Measurements from ENCODE around the gene QRFP. TPM values are rescaled to one million over a fixed set of nuclear protein-coding genes. Genes with fewer than 3 reads are reported as not detected.
A peak's percentile ranks its signal among the peaks of the same experiment; 100 is the strongest.
"Not testable (repeated sequence)": the region's sequence is repeated elsewhere in the genome, so short reads cannot be mapped to it uniquely, and the experiment has no call there.

Gene QRFP
- total and polyA plus RNA-seq, 5 donors from 2014 or later: not detected

DNA sequence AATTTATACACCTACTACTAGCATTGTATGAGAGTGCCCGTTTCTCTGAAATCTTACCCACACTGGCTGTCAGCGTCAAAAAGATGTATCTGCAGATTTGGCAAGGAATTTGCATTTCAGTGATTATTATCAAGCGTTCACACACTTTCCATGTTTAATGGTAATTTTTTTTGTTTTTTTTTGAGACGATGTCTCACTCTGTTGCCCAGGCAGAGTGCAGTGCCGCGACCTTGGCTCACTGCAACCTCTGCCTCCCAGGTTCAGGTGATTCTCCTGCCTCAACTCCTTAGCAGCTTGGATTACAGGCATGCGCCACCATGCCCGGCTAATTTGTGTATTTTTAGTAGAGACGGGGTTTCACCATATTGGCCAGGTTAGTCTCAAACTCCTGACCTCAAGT is 47.3 kb downstream of the QRFP start:
- Mint-ChIP-seq H3K27me3 (no peaks in the 10 kb centered on the region), H3K27ac (no peak overlapping the region), H3K36me3 (no peaks in the 10 kb centered on the region), H3K4me1 (peaks cover 0 to 15% (median 3%) of the 10 kb centered on the region in 4 donors), H3K4me3 (no peak overlapping the region), H3K9me3 (no peaks in the 10 kb centered on the region)
- Histone ChIP-seq H3K27ac (ENCODE audit: insufficient read depth, low read length, poor library complexity, severe bottlenecking) (no peak overlapping the region), H3K4me3 (ENCODE audit: low read depth, low read length) (no peak overlapping the region), H3K36me3 (ENCODE audit: control insufficient read depth, insufficient read depth, low read length) (peaks cover 5% of the 10 kb centered on the region), H3K4me1 (ENCODE audit: control insufficient read depth, insufficient read depth, low read length, poor library complexity, severe bottlenecking) (no peaks in the 10 kb centered on the region), H3K27me3 (ENCODE audit: control insufficient read depth, insufficient read depth, low read length) (no peaks in the 10 kb centered on the region), H3K9me3 (ENCODE audit: control insufficient read depth in 2 of 2, low read length in 2 of 2) (no peaks in the 10 kb centered on the region)
- no peak for ATAC-seq (ENCODE audit: low read depth in 2 of 2)
- no peak for DNase-seq

DNA sequence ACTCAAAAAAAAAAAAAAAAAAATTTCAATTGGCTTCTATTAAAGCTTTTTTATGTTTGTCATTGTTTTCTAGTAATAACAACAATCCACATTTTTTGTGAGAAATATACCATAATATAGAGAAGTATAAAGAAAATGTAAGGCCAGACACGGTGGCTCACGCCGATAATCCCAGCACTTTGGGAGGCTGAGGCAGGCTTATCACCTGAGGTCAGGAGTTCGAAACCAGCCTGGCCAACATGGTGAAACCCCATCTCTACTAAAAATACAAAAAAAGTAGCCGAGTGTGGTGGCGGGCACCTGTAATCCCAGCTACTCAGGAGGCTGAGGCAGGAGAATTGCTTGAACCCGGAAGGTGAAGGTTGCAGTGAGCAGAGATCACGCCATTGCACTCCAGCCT is 48.1 kb downstream of the QRFP start:
- H3K27ac ChIP-seq (ENCODE audit: insufficient read depth, low read length, poor library complexity, severe bottlenecking); H3K27ac Mint-ChIP-seq; ATAC-seq (ENCODE audit: low read depth in 2 of 2): not testable (repeated sequence)

DNA sequence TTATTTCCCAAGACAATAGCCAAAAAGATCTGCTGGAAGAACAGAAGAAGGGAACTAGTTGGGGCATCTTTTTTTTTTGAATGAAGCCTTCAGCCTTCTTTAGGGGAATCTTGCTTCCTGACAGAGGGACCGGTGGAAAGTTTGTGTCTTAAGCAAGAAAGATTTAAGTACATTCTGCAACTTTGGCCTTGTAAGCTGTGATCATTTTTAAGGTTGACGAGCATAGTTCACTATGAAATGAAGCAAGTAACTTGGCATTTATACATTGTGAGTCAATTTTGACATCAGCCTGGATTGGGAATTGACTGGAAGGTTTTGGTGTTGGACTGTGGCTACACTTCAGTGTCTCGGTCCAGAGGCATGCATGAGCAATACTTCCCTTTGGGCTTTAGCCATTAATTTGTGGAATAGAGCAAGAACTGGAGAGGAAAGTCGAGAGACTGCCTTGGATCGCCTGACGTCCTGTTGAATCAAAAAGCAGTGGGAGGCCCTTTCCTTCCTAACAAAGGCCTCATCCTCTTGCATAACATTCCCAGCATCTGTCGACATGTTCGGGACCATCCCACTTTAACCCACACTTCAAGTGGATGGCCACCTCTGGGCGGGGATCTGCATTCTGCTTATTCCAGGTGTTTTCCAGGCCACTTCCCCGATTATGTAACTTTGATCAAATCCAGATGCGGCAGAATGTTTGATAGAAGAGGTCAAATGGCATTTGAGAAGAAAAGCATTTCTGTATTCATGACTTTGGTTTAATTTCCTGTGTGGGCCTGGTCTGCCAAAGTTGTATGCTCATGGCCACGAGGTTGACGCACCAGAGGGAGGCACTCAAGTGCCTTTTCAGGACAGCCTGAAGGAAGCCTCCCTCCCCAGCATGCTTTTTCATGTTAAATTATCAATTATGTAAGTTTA is 49.0 kb downstream of the QRFP start:
- no peak overlapping the region for H3K27ac Mint-ChIP-seq
- H3K4me1 Mint-ChIP-seq: peaks cover 12 to 23% (median 17%) of the 10 kb centered on the region in 4 donors
- H3K9me3 ChIP-seq (ENCODE audit: control insufficient read depth in 2 of 2, low read length in 2 of 2): no peaks in the 10 kb centered on the region
- no peak overlapping the region for H3K4me3 Mint-ChIP-seq
- H3K4me1 ChIP-seq (ENCODE audit: control insufficient read depth, insufficient read depth, low read length, poor library complexity, severe bottlenecking): no peaks in the 10 kb centered on the region
- H3K27me3 Mint-ChIP-seq: no peaks in the 10 kb centered on the region
- DNase-seq (no peak), ATAC-seq (ENCODE audit: low read depth in 2 of 2) (no peak)
- H3K36me3 Mint-ChIP-seq: no peaks in the 10 kb centered on the region
- no peak overlapping the region for H3K4me3 ChIP-seq (ENCODE audit: low read depth, low read length)
- no peak overlapping the region for H3K27ac ChIP-seq (ENCODE audit: insufficient read depth, low read length, poor library complexity, severe bottlenecking)
- H3K36me3 ChIP-seq (ENCODE audit: control insufficient read depth, insufficient read depth, low read length): no peaks in the 10 kb centered on the region
- no peaks in the 10 kb centered on the region for H3K27me3 ChIP-seq (ENCODE audit: control insufficient read depth, insufficient read depth, low read length)
- H3K9me3 Mint-ChIP-seq: no peaks in the 10 kb centered on the region

More for the DNA sequence above, 48.1 kb downstream of the QRFP start:
- H3K36me3 ChIP-seq (ENCODE audit: control insufficient read depth, insufficient read depth, low read length); DNase-seq; H3K9me3 Mint-ChIP-seq; H3K4me1 ChIP-seq (ENCODE audit: control insufficient read depth, insufficient read depth, low read length, poor library complexity, severe bottlenecking); H3K4me3 Mint-ChIP-seq; H3K27me3 ChIP-seq (ENCODE audit: control insufficient read depth, insufficient read depth, low read length); H3K4me3 ChIP-seq (ENCODE audit: low read depth, low read length); H3K9me3 ChIP-seq (ENCODE audit: control insufficient read depth in 2 of 2, low read length in 2 of 2); H3K36me3 Mint-ChIP-seq; H3K27me3 Mint-ChIP-seq: not testable (repeated sequence)
- peaks cover 6 to 15% (median 10%) of the 10 kb centered on the region in 4 donors for H3K4me1 Mint-ChIP-seq

DNA sequence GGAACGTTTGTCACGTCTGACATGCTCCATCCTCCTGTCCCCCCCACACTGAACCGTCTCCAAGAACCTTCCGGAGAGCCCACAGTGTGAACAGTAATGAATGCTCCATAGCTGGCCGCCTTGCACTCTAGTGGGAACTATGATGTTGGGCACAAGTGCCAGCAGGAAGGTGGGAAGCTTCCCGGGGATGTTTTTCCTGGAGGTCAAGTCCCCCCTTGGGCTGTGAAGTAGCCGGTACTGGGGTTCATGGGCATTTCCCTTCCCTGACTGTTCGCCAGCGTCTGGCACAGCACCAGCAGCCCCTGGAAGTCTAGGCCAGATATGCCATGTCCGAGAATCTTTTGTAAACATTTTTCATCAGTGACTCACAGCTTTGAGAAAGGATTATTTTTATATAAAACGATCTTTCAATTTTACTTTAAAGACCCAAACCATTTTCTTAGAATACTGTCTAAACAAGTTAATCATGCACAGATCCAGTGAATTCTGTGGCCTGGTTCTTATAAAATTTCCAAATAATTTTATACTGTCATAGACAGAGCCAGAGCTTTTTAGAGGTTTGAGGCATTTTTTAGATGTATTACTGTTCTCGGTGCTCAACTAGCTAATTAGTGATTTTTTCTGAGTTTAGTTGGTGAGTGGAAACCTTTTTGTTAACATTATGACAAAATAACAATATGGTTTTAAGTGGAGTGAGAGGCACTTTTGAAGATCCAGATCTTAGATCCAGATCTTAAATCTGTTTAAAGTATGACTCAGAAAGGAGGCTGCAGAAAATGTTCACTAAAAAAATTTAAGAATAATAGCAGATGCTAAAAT is 49.9 kb downstream of the QRFP start:
- Histone ChIP-seq H3K9me3 (ENCODE audit: control insufficient read depth in 2 of 2, low read length in 2 of 2) (no peaks in the 10 kb centered on the region), H3K36me3 (ENCODE audit: control insufficient read depth, insufficient read depth, low read length) (no peaks in the 10 kb centered on the region), H3K27me3 (ENCODE audit: control insufficient read depth, insufficient read depth, low read length) (no peaks in the 10 kb centered on the region), H3K27ac (ENCODE audit: insufficient read depth, low read length, poor library complexity, severe bottlenecking) (no peak overlapping the region), H3K4me3 (ENCODE audit: low read depth, low read length) (no peak overlapping the region), H3K4me1 (ENCODE audit: control insufficient read depth, insufficient read depth, low read length, poor library complexity, severe bottlenecking) (no peaks in the 10 kb centered on the region)
- H3K27me3 Mint-ChIP-seq: no peaks in the 10 kb centered on the region
- H3K4me1 Mint-ChIP-seq: peaks cover 16 to 23% (median 19%) of the 10 kb centered on the region in 4 donors
- DNase-seq (no peak), ATAC-seq (ENCODE audit: low read depth in 2 of 2) (no peak)
- no peak overlapping the region for H3K27ac Mint-ChIP-seq
- no peaks in the 10 kb centered on the region for H3K9me3 Mint-ChIP-seq
- H3K36me3 Mint-ChIP-seq: no peaks in the 10 kb centered on the region
- no peak overlapping the region for H3K4me3 Mint-ChIP-seq

DNA sequence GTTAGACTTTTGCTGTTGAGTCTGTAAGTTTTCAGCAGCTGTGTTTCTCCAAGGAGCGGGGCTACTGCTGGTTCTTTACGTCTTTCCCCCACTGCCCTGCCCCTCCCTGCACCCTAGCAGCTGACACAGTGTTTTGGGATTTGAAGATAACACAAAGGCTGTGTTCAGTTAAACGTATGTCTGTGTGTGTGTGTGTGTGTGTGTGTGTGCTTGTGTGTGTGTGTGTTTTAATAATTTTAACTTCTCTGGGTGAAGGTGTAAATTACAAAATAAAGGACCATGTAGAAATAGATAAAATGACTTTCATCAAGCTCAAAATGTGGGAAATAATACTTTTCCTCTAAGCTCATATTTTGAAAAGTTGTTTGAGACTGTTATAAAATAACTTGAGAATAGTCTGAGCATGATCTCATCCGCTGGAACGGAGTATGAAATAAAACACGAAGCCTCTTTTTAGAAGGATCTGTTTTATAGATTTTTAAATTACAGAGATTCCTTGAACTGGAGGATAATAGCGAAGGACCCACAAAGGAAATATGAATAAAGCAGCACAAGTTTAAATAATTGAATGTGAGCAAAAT is 50.6 kb downstream of the QRFP start:
- peaks cover 16 to 20% (median 19%) of the 10 kb centered on the region in 4 donors for H3K4me1 Mint-ChIP-seq
- no peaks in the 10 kb centered on the region for H3K9me3 Mint-ChIP-seq
- H3K27ac ChIP-seq (ENCODE audit: insufficient read depth, low read length, poor library complexity, severe bottlenecking): no peak overlapping the region
- H3K36me3 ChIP-seq (ENCODE audit: control insufficient read depth, insufficient read depth, low read length): no peaks in the 10 kb centered on the region
- H3K4me1 ChIP-seq (ENCODE audit: control insufficient read depth, insufficient read depth, low read length, poor library complexity, severe bottlenecking): no peaks in the 10 kb centered on the region
- H3K4me3 Mint-ChIP-seq: no peak overlapping the region
- no peak overlapping the region for H3K4me3 ChIP-seq (ENCODE audit: low read depth, low read length)
- DNase-seq: no peak
- no peak overlapping the region for H3K27ac Mint-ChIP-seq
- ATAC-seq (ENCODE audit: low read depth in 2 of 2): no peak
- no peaks in the 10 kb centered on the region for H3K36me3 Mint-ChIP-seq
- H3K27me3 ChIP-seq (ENCODE audit: control insufficient read depth, insufficient read depth, low read length): no peaks in the 10 kb centered on the region
- H3K27me3 Mint-ChIP-seq: no peaks in the 10 kb centered on the region
- no peaks in the 10 kb centered on the region for H3K9me3 ChIP-seq (ENCODE audit: control insufficient read depth in 2 of 2, low read length in 2 of 2)

DNA sequence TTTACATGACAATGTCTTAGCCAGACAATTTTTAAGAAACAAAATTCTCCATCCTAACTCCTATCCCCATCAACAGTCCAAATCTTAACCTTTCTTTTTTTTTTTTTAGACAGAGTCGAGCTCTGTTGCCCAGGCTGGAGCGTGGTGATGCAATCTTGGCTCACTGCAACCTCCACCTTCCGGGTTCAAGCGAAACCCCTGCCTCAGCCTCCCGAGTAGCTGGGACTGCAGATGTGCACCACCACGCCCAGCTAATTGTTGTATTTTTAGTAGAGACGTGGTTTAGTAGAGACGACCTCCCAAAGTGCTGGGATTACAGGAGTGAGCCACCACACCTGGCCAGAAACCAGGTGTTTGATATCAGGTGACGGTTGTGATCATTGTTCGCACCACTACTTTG is 51.4 kb downstream of the QRFP start:
- Mint-ChIP-seq H3K4me1 (peaks cover 18 to 20% (median 19%) of the 10 kb centered on the region in 4 donors), H3K27me3 (no peaks in the 10 kb centered on the region), H3K36me3 (no peaks in the 10 kb centered on the region), H3K4me3 (peak overlapping the region in 1 of 4 donors; percentile 72), H3K27ac (no peak overlapping the region), H3K9me3 (no peaks in the 10 kb centered on the region)
- DNase-seq: no peak
- H3K36me3 ChIP-seq (ENCODE audit: control insufficient read depth, insufficient read depth, low read length): no peaks in the 10 kb centered on the region
- no peaks in the 10 kb centered on the region for H3K4me1 ChIP-seq (ENCODE audit: control insufficient read depth, insufficient read depth, low read length, poor library complexity, severe bottlenecking)
- no peaks in the 10 kb centered on the region for H3K9me3 ChIP-seq (ENCODE audit: control insufficient read depth in 2 of 2, low read length in 2 of 2)
- H3K4me3 ChIP-seq (ENCODE audit: low read depth, low read length): no peak overlapping the region
- ATAC-seq (ENCODE audit: low read depth in 2 of 2): no peak
- no peak overlapping the region for H3K27ac ChIP-seq (ENCODE audit: insufficient read depth, low read length, poor library complexity, severe bottlenecking)
- H3K27me3 ChIP-seq (ENCODE audit: control insufficient read depth, insufficient read depth, low read length): no peaks in the 10 kb centered on the region

DNA sequence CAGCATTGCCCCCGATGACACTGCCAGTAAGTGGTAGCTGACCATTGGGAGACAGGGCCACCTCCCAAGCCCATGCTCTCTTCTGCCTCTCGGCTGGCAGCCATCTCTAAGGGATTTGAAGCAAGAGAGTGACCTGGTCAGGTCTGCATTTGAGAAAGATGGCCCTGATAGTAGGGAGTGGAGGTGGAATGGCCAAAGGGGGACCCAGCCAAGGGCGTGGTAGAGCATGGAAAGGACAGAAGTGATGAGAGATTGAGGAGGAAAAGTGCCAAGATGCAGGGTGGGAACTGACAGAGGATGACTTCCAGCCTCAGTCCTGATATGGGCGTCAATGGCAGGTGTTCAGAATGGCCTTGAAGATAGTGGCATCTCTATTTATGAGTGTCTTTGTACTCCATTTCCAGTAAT is 52.6 kb downstream of the QRFP start:
- Mint-ChIP-seq H3K36me3 (no peaks in the 10 kb centered on the region), H3K4me3 (no peak overlapping the region), H3K27me3 (no peaks in the 10 kb centered on the region), H3K9me3 (no peaks in the 10 kb centered on the region), H3K4me1 (peaks cover 16 to 22% (median 19%) of the 10 kb centered on the region in 4 donors), H3K27ac (peak overlapping the region in 1 of 3 donors; percentile 42)
- H3K27me3 ChIP-seq (ENCODE audit: control insufficient read depth, insufficient read depth, low read length): no peaks in the 10 kb centered on the region
- H3K36me3 ChIP-seq (ENCODE audit: control insufficient read depth, insufficient read depth, low read length): no peaks in the 10 kb centered on the region
- DNase-seq (no peak), ATAC-seq (ENCODE audit: low read depth in 2 of 2) (no peak)
- H3K4me1 ChIP-seq (ENCODE audit: control insufficient read depth, insufficient read depth, low read length, poor library complexity, severe bottlenecking): no peaks in the 10 kb centered on the region
- H3K4me3 ChIP-seq (ENCODE audit: low read depth, low read length): no peak overlapping the region
- no peaks in the 10 kb centered on the region for H3K9me3 ChIP-seq (ENCODE audit: control insufficient read depth in 2 of 2, low read length in 2 of 2)
- H3K27ac ChIP-seq (ENCODE audit: insufficient read depth, low read length, poor library complexity, severe bottlenecking): no peak overlapping the region
